H1 (cell line): ENCODE data around the gene KCNMA1. TPM values are rescaled to one million over a fixed set of nuclear protein-coding genes. Genes with fewer than 3 reads are reported as not detected.

Source experiments
- CTCF ChIA-PET: fragments of 300-600 bp; sonication (Branson Sonifier 250); formaldehyde crosslinking; loops from one replicate; lab custom pipeline; 2021; ENCODE audit not compliant: partially characterized antibody; lab: Charles Lee
- POLR2A ChIA-PET: fragments of 300-600 bp; sonication (Branson Sonifier 250); formaldehyde crosslinking; loops from one replicate; lab custom pipeline; 2021; ENCODE audit warnings: inconsistent platforms; ENCODE audit not compliant: partially characterized antibody; lab: Charles Lee
- DNase-seq, 2 experiments: peaks; one replicate each; pipeline versions ENCODE4 v3.0.0 to v3.0.0-alpha.2; 2010 to 2022; ENCODE audit warnings: low spot score in 2 of 2, low read depth in 1 of 2, mixed read lengths in 1 of 2
- FAIRE-seq: peaks from 2 replicates; lab custom pipeline; 2011; peaks lifted over from hg19 to GRCh38; lab: Jason Lieb, UNC
- H2AFZ ChIP-seq: 2 replicates; pipeline ENCODE4 v1.8.1; 2012; ENCODE audit warnings: low read length, inconsistent platforms
- H2AK5ac ChIP-seq: 2 replicates; pipeline ENCODE4 v1.6.1; 2013; ENCODE audit warnings: low read depth, low read length
- H2BK120ac ChIP-seq: replicated peaks from 2 replicates; pipeline ENCODE3; 2013; ENCODE audit warnings: low read depth, low read length, inconsistent platforms
- H2BK12ac ChIP-seq: 2 replicates; pipeline ENCODE4 v1.6.1; 2013; ENCODE audit warnings: low read depth, low read length
- H2BK15ac ChIP-seq: 2 replicates; pipeline ENCODE4 v1.6.1; 2013; ENCODE audit warnings: low read length
- H2BK20ac ChIP-seq: 2 replicates; pipeline ENCODE4 v1.6.1; 2013; ENCODE audit warnings: low read length
- H2BK5ac ChIP-seq: 2 replicates; pipeline ENCODE4 v1.6.1; 2013; ENCODE audit warnings: low read depth, low read length
- H3K14ac ChIP-seq: 2 replicates; pipeline ENCODE4 v1.6.1; 2013; ENCODE audit warnings: inconsistent platforms; ENCODE audit not compliant: insufficient read length
- H3K18ac ChIP-seq: 2 replicates; pipeline ENCODE4 v1.6.1; 2013; ENCODE audit warnings: low read length; ENCODE audit errors: extremely low read depth
- H3K23ac ChIP-seq: 2 replicates; pipeline ENCODE4 v1.6.1; 2013; ENCODE audit warnings: inconsistent platforms; ENCODE audit not compliant: insufficient read length
- H3K23me2 ChIP-seq: 2 replicates; pipeline ENCODE4 v1.6.1; 2013; ENCODE audit warnings: low read depth, low read length
- H3K27ac ChIP-seq: 2 replicates; pipeline ENCODE4 v1.6.1; 2011; ENCODE audit warnings: low read depth, low read length, inconsistent platforms
- H3K27me3 ChIP-seq, 4 experiments: replicated peaks in 1 of 4; 1 replicate in 1 of 4; 2 replicates in 3 of 4; pipeline versions ENCODE4 v1.6.1 to v1.8.1; 2011 to 2013; ENCODE audit warnings: low read length in 3 of 4, mild to moderate bottlenecking in 3 of 4, inconsistent platforms in 2 of 4, mixed read lengths in 2 of 4, moderate library complexity in 1 of 4; ENCODE audit not compliant: control insufficient read depth in 3 of 4, insufficient read depth in 3 of 4; ENCODE audit errors: extremely low read depth in 1 of 4
- H3K36me3 ChIP-seq, 4 experiments: 2 replicates each; pipeline versions ENCODE4 v1.6.1 to v1.8.1; 2011 to 2013; ENCODE audit warnings: mild to moderate bottlenecking in 4 of 4, low read length in 3 of 4, moderate library complexity in 2 of 4, control low read depth in 1 of 4, inconsistent platforms in 1 of 4; ENCODE audit not compliant: insufficient read depth in 4 of 4, control insufficient read depth in 2 of 4
- H3K4ac ChIP-seq: replicated peaks from 2 replicates; pipeline ENCODE3; 2013; ENCODE audit warnings: low read length, low read depth, mixed read lengths, inconsistent platforms; ENCODE audit not compliant: insufficient read length
- H3K4me1 ChIP-seq, 4 experiments: replicated peaks in 1 of 4; 1 replicate in 1 of 4; 2 replicates in 3 of 4; pipeline versions ENCODE4 v1.6.1 to v1.8.1; 2011 to 2013; ENCODE audit warnings: low read length in 3 of 4, inconsistent platforms in 2 of 4, mixed read lengths in 1 of 4; ENCODE audit not compliant: insufficient read depth in 4 of 4, control insufficient read depth in 3 of 4
- H3K4me2 ChIP-seq, 2 experiments: 2 replicates each; pipeline versions ENCODE4 v1.6.1 to v1.8.1; 2011 to 2013; ENCODE audit warnings: low read depth in 2 of 2, low read length in 2 of 2, control low read depth in 1 of 2, inconsistent platforms in 1 of 2, mild to moderate bottlenecking in 1 of 2; ENCODE audit not compliant: insufficient read depth in 1 of 2
- H3K4me3 ChIP-seq, 4 experiments: fragments of 200-600, 300-600 bp in 1 of 4; sonication (generic), shearing (Covaris generic), sonication (Bioruptor Twin) in 1 of 4; 2 replicates each; pipeline versions ENCODE4 v1.5.1 to v1.8.1; 2011 to 2016; ENCODE audit warnings: low read length in 4 of 4, low read depth in 3 of 4, control low read depth in 2 of 4, inconsistent platforms in 2 of 4, mild to moderate bottlenecking in 2 of 4, mixed read lengths in 1 of 4, moderate library complexity in 1 of 4; ENCODE audit not compliant: insufficient read depth in 2 of 4; ENCODE audit errors: extremely low read depth in 1 of 4
- H3K56ac ChIP-seq: replicated peaks from 2 replicates; pipeline ENCODE3; 2013; ENCODE audit warnings: low read depth, mild to moderate bottlenecking, mixed read lengths, low read length, inconsistent platforms; ENCODE audit not compliant: insufficient read length
- H3K79me1 ChIP-seq: 2 replicates; pipeline ENCODE4 v1.6.1; 2013; ENCODE audit warnings: low read depth, low read length, control low read depth
- H3K79me2 ChIP-seq, 2 experiments: 2 replicates each; pipeline versions ENCODE4 v1.6.1 to v1.8.1; 2012 to 2013; ENCODE audit warnings: low read length in 2 of 2, mild to moderate bottlenecking in 2 of 2, inconsistent platforms in 1 of 2; ENCODE audit not compliant: insufficient read depth in 2 of 2, control insufficient read depth in 1 of 2
- H3K9ac ChIP-seq, 4 experiments: replicated peaks in 1 of 4; 1 replicate in 1 of 4; 2 replicates in 3 of 4; pipeline versions ENCODE4 v1.6.1 to v1.8.1; 2011 to 2013; ENCODE audit warnings: low read depth in 3 of 4, low read length in 3 of 4, control low read depth in 2 of 4, mild to moderate bottlenecking in 2 of 4, moderate library complexity in 2 of 4, inconsistent platforms in 1 of 4; ENCODE audit errors: extremely low read depth in 1 of 4
- H3K9me3 ChIP-seq, 2 experiments: 2 replicates each; pipeline versions ENCODE4 v1.6.1 to v1.8.1; 2012 to 2013; ENCODE audit warnings: mild to moderate bottlenecking in 2 of 2, moderate library complexity in 2 of 2, control low read depth in 1 of 2, inconsistent platforms in 1 of 2, low read depth in 1 of 2, low read length in 1 of 2, mixed read lengths in 1 of 2; ENCODE audit not compliant: insufficient read depth in 2 of 2
- H4K20me1 ChIP-seq, 2 experiments: replicated peaks in 1 of 2; 2 replicates each; pipeline versions ENCODE3 to v1.8.1; 2011 to 2013; ENCODE audit warnings: inconsistent platforms in 2 of 2, low read length in 2 of 2, mild to moderate bottlenecking in 1 of 2; ENCODE audit not compliant: insufficient read depth in 2 of 2, control insufficient read depth in 1 of 2
- H4K5ac ChIP-seq: 2 replicates; pipeline ENCODE4 v1.6.1; 2013; ENCODE audit warnings: low read length, low read depth, mixed read lengths, inconsistent platforms; ENCODE audit not compliant: insufficient read length
- H4K8ac ChIP-seq: 2 replicates; pipeline ENCODE4 v1.8.0; 2013; ENCODE audit warnings: mild to moderate bottlenecking, moderate library complexity, low read length, inconsistent platforms; ENCODE audit not compliant: insufficient read depth; ENCODE audit errors: extremely low read depth
- H4K91ac ChIP-seq: replicated peaks from 2 replicates; pipeline ENCODE3; 2013; ENCODE audit warnings: low read length, mixed read lengths, inconsistent platforms; ENCODE audit not compliant: insufficient read length
- ATF2 ChIP-seq: IDR thresholded peaks from 2 replicates; pipeline ENCODE4 v1.6.1; 2012; ENCODE audit warnings: low read length, inconsistent platforms
- BRCA1 ChIP-seq: IDR thresholded peaks from 2 replicates; pipeline ENCODE4 v1.6.1; 2012; ENCODE audit warnings: low read depth, low read length, improper control_type of control experiment
- CBX8 ChIP-seq: fragments of 300-800, 300-1000 bp; sonication (generic); IDR thresholded peaks from 2 replicates; pipeline ENCODE4 v1.7.1; 2016; ENCODE audit warnings: low read depth, low read length, borderline replicate concordance
- CTBP2 ChIP-seq: IDR thresholded peaks from 2 replicates; pipeline ENCODE4 v1.7.0; 2011; ENCODE audit warnings: borderline replicate concordance, mild to moderate bottlenecking, moderate library complexity, mixed read lengths, low read length; ENCODE audit not compliant: insufficient read depth, insufficient read length
- GABPA ChIP-seq: IDR thresholded peaks from 2 replicates; pipeline ENCODE4 v1.6.1; 2011; ENCODE audit warnings: mild to moderate bottlenecking, low read length, moderate library complexity, borderline replicate concordance; ENCODE audit not compliant: insufficient read depth
- HDAC6 ChIP-seq: IDR thresholded peaks from one replicate; pipeline ENCODE4 v1.7.1; 2012; ENCODE audit warnings: low read depth, mild to moderate bottlenecking, inconsistent platforms, low read length, moderate library complexity
- JUND ChIP-seq: IDR thresholded peaks from 2 replicates; pipeline ENCODE4 v1.6.1; 2011; ENCODE audit warnings: mild to moderate bottlenecking, improper control_type of control experiment, low read length
- KDM1A ChIP-seq: fragments of 200-600, 300-600 bp; sonication (generic); IDR thresholded peaks from 2 replicates; pipeline ENCODE4 v1.7.1; 2016; ENCODE audit warnings: mild to moderate bottlenecking, low read length, borderline replicate concordance
- KDM5A ChIP-seq: fragments of 200-600 bp; IDR thresholded peaks from 2 replicates; pipeline ENCODE4 v1.7.1; 2012; ENCODE audit warnings: mild to moderate bottlenecking, low read length, inconsistent platforms, mixed read lengths
- NRF1 ChIP-seq: IDR thresholded peaks from 2 replicates; pipeline ENCODE4 v1.6.1; 2011; ENCODE audit warnings: mild to moderate bottlenecking, low read depth, low read length, improper control_type of control experiment
- POLR2AphosphoS5 ChIP-seq: IDR thresholded peaks from 2 replicates; pipeline ENCODE4 v1.6.1; 2011; ENCODE audit warnings: low read depth, low read length
- SIRT6 ChIP-seq: IDR thresholded peaks from one replicate; pipeline ENCODE4 v1.7.1; 2012; ENCODE audit warnings: low read length, inconsistent platforms
- TBP ChIP-seq: IDR thresholded peaks from 2 replicates; pipeline ENCODE4 v1.6.1; 2011; ENCODE audit warnings: low read depth, low read length, improper control_type of control experiment
- TEAD4 ChIP-seq: IDR thresholded peaks from 2 replicates; pipeline ENCODE4 v1.6.1; 2012; ENCODE audit warnings: low read depth, low read length, inconsistent platforms, mixed read lengths
- WGBS, 2 experiments: shearing (Covaris generic) in 1 of 2; methylation state at CpG; one replicate each; pipeline versions ENCODE4 v1.1.6 to v1.1.7; 2013 to 2015; ENCODE audit warnings: low lambda C conversion rate in 2 of 2, mixed read lengths in 2 of 2, inconsistent platforms in 1 of 2, low coverage in 1 of 2, missing lambda C conversion rate in 1 of 2; ENCODE audit not compliant: insufficient replicate concordance in 2 of 2, insufficient coverage in 1 of 2, insufficient read length in 1 of 2; ENCODE audit errors: extremely low coverage in 1 of 2, missing lambda C conversion rate in 1 of 2; 5-methylcytosine and 5-hydroxymethylcytosine counted together
- polyA plus RNA-seq, 7 experiments: library from polyadenylated mRNA; depleted of rRNA in 3 of 7; stranded (reverse) in 5 of 7; unstranded in 2 of 7; fragments of >200 nt in 5 of 7; fragments of 200-250 nt in 2 of 7; gene quantifications; 1 replicate in 5 of 7; 2 replicates in 1 of 7; 4 replicates in 1 of 7; pipeline versions ENCODE4 v1.2.1 to v1.2.3, GENCODE V29; 2011 to 2013; ENCODE audit warnings: missing spikeins in 2 of 7, mixed read lengths in 2 of 7
- total RNA-seq: library from RNA; stranded (reverse); fragmentation: NEBNext Ultra II Directional; extraction: Animal tissue kit (Norgen Biotek cat#: 25700); gene quantifications from 2 replicates; pipeline ENCODE4 v1.2.1, GENCODE V29; 2021

KCNMA1 gene
- total and polyA plus RNA-seq, 2 of the 8 experiments (the other 6 are each of a cell fraction or from before 2014, with no cell fraction given) = 10.2 to 11.1 TPM

GRCh38 chr10:77147871-77148270 is 489.7 kb downstream of the KCNMA1 start:
- Histone ChIP-seq H3K27me3 (no peaks in the 10 kb centered on the region), H3K14ac (no peak overlapping the region), H4K5ac (no peak overlapping the region), H3K9ac (no peak overlapping the region), H3K79me1 (no peaks in the 10 kb centered on the region), H2BK120ac (no peak overlapping the region), H4K91ac (no peak overlapping the region), H3K27ac (no peak overlapping the region), H2BK15ac (no peak overlapping the region), H3K23ac (no peak overlapping the region), H3K79me2 (no peaks in the 10 kb centered on the region), H2AK5ac (no peak overlapping the region), H3K18ac (no peak overlapping the region), H2AFZ (no peak overlapping the region), H4K8ac (no peak overlapping the region), H3K23me2 (no peaks in the 10 kb centered on the region), H3K9me3 (no peaks in the 10 kb centered on the region), H3K4me2 (no peak overlapping the region), H3K56ac (no peak overlapping the region), H3K36me3 (no peaks in the 10 kb centered on the region), H3K4me3 (no peak overlapping the region), H2BK20ac (no peak overlapping the region), H3K4ac (no peak overlapping the region), H2BK12ac (no peak overlapping the region), H4K20me1 (no peaks in the 10 kb centered on the region), H3K4me1 (peaks cover 4 to 14% (median 12%) of the 10 kb centered on the region in 4 experiments; a peak in 6 of 7 replicates), H2BK5ac (no peak overlapping the region)
- CTCF ChIA-PET = interaction anchor here (0.7 to 1.6 kb wide), 3 partner anchors 17 to 135 kb away, joined by 3 to 10 read pairs (median 5); no protein-coding TSS in a partner anchor
- POLR2A ChIA-PET = no interaction called here
- FAIRE-seq (no peak), DNase-seq (no peak)
- WGBS, 2 experiments = 83% methylated on average over 1 of the region's 1 CpG; no CpG with 5 or more reads in 1 of the 2 experiments
- no peak for TF ChIP-seq TEAD4
- TF ChIP-seq GABPA = no peak
- no peak for TF ChIP-seq JUND
- no peak for TF ChIP-seq POLR2AphosphoS5
- no peak for TF ChIP-seq TBP
- TF ChIP-seq KDM1A = no peak
- no peak for TF ChIP-seq HDAC6
- no peak for TF ChIP-seq CBX8
- no peak for TF ChIP-seq CTBP2
- TF ChIP-seq BRCA1 = no peak
- no peak for TF ChIP-seq SIRT6
- TF ChIP-seq ATF2 = no peak
- TF ChIP-seq KDM5A = no peak
- no peak for TF ChIP-seq NRF1
